HL-60 (cell line): Measurements from ENCODE around the gene HSPBAP1.

ENCODE experiments used
- GABPA ChIP-seq: IDR thresholded peaks from 2 replicates; pipeline ENCODE4 v1.6.1; 2012; ENCODE audit warnings: low read depth
- POLR2AphosphoS5 ChIP-seq: IDR thresholded peaks from 2 replicates; pipeline ENCODE4 v1.6.1; 2012; ENCODE audit warnings: low read depth
- SPI1 ChIP-seq: IDR thresholded peaks from 2 replicates; pipeline ENCODE4 v1.6.1; 2012; ENCODE audit warnings: low read depth, mild to moderate bottlenecking, borderline replicate concordance
- TF ChIP-seq, protein P1 (sequence below): IDR thresholded peaks from one replicate; pipeline ENCODE4 v1.5.1; 2011; ENCODE audit warnings: low read length, control low read depth, inconsistent platforms; ENCODE audit not compliant: insufficient read depth
- TF ChIP-seq, protein P2 (sequence below): IDR thresholded peaks from 2 replicates; pipeline ENCODE4 v1.6.1; 2012; ENCODE audit warnings: low read depth; ENCODE audit not compliant: insufficient replicate concordance

DNA sequence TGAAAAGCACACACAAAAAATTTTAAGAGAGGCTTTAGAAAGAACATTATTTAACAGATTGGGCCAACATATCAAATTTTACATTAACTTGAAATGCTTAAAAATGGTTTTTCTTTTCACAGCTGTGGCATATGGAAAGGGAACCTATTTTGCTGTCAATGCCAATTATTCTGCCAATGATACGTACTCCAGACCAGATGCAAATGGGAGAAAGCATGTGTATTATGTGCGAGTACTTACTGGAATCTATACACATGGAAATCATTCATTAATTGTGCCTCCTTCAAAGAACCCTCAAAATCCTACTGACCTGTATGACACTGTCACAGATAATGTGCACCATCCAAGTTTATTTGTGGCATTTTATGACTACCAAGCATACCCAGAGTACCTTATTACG lies 65.4 kb downstream of the HSPBAP1 start:
- TF ChIP-seq, protein P1, sequence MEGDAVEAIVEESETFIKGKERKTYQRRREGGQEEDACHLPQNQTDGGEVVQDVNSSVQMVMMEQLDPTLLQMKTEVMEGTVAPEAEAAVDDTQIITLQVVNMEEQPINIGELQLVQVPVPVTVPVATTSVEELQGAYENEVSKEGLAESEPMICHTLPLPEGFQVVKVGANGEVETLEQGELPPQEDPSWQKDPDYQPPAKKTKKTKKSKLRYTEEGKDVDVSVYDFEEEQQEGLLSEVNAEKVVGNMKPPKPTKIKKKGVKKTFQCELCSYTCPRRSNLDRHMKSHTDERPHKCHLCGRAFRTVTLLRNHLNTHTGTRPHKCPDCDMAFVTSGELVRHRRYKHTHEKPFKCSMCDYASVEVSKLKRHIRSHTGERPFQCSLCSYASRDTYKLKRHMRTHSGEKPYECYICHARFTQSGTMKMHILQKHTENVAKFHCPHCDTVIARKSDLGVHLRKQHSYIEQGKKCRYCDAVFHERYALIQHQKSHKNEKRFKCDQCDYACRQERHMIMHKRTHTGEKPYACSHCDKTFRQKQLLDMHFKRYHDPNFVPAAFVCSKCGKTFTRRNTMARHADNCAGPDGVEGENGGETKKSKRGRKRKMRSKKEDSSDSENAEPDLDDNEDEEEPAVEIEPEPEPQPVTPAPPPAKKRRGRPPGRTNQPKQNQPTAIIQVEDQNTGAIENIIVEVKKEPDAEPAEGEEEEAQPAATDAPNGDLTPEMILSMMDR: no peak
- TF ChIP-seq POLR2AphosphoS5 (no peak), GABPA (no peak), SPI1 (no peak)
- TF ChIP-seq, protein P2, sequence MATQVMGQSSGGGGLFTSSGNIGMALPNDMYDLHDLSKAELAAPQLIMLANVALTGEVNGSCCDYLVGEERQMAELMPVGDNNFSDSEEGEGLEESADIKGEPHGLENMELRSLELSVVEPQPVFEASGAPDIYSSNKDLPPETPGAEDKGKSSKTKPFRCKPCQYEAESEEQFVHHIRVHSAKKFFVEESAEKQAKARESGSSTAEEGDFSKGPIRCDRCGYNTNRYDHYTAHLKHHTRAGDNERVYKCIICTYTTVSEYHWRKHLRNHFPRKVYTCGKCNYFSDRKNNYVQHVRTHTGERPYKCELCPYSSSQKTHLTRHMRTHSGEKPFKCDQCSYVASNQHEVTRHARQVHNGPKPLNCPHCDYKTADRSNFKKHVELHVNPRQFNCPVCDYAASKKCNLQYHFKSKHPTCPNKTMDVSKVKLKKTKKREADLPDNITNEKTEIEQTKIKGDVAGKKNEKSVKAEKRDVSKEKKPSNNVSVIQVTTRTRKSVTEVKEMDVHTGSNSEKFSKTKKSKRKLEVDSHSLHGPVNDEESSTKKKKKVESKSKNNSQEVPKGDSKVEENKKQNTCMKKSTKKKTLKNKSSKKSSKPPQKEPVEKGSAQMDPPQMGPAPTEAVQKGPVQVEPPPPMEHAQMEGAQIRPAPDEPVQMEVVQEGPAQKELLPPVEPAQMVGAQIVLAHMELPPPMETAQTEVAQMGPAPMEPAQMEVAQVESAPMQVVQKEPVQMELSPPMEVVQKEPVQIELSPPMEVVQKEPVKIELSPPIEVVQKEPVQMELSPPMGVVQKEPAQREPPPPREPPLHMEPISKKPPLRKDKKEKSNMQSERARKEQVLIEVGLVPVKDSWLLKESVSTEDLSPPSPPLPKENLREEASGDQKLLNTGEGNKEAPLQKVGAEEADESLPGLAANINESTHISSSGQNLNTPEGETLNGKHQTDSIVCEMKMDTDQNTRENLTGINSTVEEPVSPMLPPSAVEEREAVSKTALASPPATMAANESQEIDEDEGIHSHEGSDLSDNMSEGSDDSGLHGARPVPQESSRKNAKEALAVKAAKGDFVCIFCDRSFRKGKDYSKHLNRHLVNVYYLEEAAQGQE: no peak
